HG02840 (cell line): ENCODE results near the gene RNLS.
"Not testable (repeated sequence)": the region's sequence is repeated elsewhere in the genome, so short reads cannot be mapped to it uniquely, and the experiment has no call there.

Experiments used
- ATAC-seq: cut with Tn5 transposase; IDR thresholded peaks from one replicate; pipeline ENCODE4 v1.9.1; 2021; ENCODE audit warnings: mild to moderate bottlenecking, moderate library complexity, moderate number of reproducible peaks; ENCODE audit not compliant: unreplicated experiment, low FRiP score

RNLS gene

GRCh38 chr10:88361995-88362807 lies 220.9 kb downstream of the RNLS start:
- no peak for ATAC-seq

GRCh38 chr10:88361494-88361893 lies 221.6 kb downstream of the RNLS start:
- no peak for ATAC-seq

- ATAC-seq = not testable (repeated sequence)
These were observed 227.4 kb downstream of the RNLS start for GRCh38 chr10:88355750-88356149.

DNA sequence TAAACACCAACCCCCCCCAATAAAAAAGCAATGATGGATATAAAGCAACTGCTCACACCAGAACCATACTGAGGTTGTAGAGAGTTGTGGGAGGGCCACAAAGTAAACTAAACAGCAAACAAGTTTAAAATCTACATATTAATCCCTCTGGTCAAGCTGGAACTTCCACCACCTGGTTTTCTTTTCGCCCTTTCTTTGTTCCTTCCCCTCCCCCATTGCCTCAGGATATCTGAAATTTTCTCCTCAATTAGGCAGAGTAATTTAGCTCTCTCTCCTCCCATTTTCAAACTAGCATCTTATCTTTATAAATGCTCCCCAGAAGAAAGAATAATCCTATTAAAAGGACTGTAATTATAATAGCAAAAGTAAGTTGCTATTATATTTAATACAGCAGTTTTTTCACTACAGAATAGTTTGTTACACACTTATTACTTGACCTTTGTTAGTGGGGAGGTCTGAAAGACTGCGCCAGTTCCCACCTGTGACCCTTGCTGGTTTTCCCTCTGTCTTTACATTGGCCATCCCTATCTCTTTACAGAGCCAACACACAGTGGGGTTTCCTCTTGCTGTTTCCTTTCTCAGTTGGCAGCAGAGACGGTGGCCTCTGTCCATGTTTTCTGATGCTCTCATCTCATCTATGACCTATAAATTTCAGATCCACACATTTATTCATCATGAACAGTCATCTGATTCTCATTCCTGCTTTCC lies 235.4 kb downstream of the RNLS start:
- no peak for ATAC-seq

DNA sequence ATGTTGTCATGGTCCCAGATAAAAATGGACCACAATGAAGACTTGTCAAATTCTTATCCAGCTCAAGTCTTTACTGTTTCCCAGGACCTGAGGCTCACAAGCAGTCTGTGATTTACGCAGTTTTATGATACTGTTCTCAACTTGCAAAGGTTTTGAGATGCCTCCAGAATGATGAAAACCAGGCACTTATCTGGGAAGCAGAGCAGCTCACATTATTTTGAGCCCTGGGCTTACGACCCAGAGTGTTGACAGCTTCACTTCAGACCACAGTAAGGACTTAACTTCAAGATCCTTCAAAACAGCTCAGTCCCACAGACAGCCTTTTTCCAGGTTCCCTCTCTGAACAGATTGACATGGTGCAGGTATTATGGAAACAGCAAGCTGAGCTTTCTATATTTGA lies 236.1 kb downstream of the RNLS start:
- ATAC-seq = no peak

DNA sequence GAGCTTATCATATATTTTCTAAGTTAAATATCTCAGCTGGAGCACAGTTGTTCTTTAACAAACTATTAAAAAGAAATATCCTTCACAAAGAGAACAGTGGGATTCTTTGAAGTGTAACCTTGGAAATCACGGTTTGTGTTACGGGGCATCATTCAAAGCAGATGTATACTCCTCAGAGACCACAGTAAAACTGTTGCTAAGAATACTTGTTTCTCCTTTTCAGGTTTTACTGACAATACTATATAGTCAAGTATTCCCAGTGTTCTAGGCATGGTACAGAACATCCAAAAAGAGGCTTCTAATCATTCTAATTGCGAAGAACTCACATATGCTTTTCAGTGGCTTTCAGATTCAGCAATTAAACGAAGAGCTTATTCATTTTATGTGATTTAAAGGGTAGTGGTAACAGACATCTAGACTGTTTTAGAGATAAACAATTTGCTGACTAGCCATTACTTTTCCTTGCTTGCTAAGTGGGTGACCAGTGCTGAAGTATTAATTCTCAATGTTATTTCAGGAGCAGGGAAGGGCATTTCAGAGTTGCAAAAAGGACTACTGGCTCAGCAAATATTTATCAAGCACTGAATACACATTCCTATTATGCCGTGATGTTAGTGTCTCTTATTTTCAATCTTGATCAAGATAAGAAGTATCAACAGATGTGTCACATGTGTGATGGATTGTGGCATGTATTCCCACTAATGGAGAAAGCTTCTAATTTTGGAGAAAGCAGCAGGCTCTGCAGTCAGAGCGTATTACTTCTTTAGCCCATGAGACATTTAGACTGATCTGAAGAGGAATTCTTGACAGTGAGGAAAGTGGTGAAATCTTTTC lies 236.8 kb downstream of the RNLS start:
- no peak for ATAC-seq

GRCh38 chr10:88343761-88344484 lies 239.2 kb downstream of the RNLS start:
- no peak for ATAC-seq

GRCh38 chr10:88342733-88343310 lies 240.3 kb downstream of the RNLS start:
- ATAC-seq = no peak

- ATAC-seq = no peak
These were observed 246.0 kb downstream of the RNLS start for GRCh38 chr10:88337134-88337533.

GRCh38 chr10:88336334-88336733 lies 246.8 kb downstream of the RNLS start:
- ATAC-seq = no peak

DNA sequence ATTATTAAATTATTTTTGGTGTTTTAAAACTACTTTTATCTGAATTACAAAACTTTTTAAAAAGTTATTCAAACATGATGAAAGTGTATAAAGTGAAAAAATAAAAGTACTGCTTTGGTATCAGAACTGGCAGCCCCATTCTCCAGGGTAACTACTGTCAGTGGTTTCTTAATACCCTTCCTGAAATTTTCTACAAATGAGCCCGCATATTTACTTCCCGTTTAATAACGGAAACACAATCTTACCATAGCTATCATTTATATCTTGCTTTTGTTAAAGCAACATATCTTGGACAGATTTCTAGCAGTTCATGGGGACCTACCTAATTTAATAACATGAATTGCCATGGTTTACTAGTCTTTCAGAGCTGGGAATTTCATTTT lies 249.9 kb downstream of the RNLS start:
- no peak for ATAC-seq

GRCh38 chr10:88332503-88333247 lies 250.4 kb downstream of the RNLS start:
- ATAC-seq = no peak

- ATAC-seq = no peak
These were observed 252.9 kb downstream of the RNLS start for GRCh38 chr10:88330174-88330573.

DNA sequence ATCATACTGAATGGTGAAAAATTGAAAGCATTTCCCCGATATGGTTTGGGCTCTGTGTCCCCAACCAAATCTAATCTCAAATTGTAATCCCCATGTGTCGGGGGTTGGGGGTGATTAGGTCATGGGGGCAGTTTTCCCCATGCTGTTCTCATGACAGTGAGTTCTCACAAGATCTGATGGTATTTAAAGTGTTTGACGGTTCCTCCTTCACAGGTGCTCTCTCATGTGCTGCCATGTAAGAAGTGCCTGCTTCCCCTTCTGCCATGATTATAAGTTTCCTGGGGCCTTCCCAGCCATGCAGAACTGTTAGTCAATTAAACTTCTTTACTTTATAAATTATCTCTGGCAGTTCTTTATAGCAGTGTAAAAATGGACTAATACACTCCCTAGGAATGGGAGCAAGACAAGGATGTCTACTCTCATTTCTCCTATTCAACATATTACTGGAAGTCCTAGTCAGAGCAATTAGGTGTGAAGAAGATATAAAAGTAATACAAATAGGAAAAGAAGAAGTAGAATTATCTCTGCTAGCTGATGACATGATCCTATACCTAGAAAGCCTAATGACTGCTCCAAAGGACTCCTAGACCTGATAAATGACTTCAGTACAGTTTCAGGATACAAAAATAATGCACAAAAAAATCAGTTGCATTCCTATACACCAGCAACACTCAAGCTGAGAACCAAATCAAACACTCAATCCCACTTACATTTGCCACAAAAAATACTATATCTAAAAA lies 260.6 kb downstream of the RNLS start:
- ATAC-seq = no peak

DNA sequence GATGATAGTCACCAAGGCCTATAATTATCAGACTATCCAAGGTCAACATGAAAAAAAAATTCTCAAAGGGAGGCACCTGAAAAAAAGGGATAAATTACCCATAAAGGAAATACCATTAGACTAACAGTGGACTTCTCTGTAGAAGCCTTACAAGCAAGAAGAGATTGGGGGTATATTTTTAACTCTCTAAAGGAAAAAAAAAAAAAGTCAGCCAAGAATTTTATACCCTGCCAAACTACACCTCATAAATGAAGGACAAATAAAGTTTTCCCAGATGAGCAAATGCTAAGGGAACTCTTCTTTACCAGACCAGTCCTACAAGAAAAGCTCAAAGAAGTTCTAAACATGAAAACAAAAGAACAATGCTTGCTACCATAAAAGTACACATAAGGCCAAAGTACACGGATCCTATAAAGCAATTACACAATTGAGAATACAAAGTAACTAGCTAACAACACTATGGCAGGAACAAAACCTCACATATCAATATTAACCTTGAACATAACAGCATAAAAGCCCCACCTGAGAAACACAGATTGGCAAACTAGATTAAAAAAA lies 263.1 kb downstream of the RNLS start:
- no peak for ATAC-seq

DNA sequence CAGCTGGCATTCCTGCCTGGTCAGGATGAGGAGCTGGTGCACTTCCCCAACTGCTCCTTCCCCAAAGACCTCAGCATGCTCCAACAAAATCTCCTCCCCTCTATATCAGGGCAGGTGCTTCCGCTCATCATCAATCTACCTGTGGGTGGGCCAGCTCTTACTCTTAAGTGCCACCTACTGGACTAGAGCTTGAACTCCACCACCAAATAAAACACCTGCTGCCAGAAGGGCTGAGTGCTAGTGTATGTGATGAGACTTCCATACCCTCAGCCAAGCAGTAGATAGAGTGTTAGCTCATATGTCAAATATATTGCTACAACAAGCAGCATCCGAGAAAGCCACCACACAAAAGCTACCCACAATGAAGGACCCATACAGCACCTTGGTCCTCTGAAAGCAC lies 264.3 kb downstream of the RNLS start:
- ATAC-seq = no peak

- ATAC-seq = no peak
These were observed 266.0 kb downstream of the RNLS start for GRCh38 chr10:88317099-88317498.

- no peak for ATAC-seq
These were observed 266.7 kb downstream of the RNLS start for GRCh38 chr10:88316292-88316861.
